Body of pancreas (tissue), 4 donors: ENCODE results near the gene USP35.

ENCODE experiments used
- POLR2A ChIP-seq, 3 donors: fragments of 450-650 bp; IDR thresholded peaks; one replicate each; pipeline ENCODE4 v1.6.1; 2016; ENCODE audit warnings: antibody characterized with exemption in 3 of 3, mild to moderate bottlenecking in 2 of 3
- TF ChIP-seq, protein P1 (sequence below), 7 experiments: fragments of 450-650 bp in 4 of 7; fragments of 200-600 bp in 3 of 7; sonication (generic) in 3 of 7; IDR thresholded peaks; one replicate each; pipeline ENCODE4 v1.5.1; 2016 to 2019; ENCODE audit warnings: antibody characterized with exemption in 7 of 7

DNA sequence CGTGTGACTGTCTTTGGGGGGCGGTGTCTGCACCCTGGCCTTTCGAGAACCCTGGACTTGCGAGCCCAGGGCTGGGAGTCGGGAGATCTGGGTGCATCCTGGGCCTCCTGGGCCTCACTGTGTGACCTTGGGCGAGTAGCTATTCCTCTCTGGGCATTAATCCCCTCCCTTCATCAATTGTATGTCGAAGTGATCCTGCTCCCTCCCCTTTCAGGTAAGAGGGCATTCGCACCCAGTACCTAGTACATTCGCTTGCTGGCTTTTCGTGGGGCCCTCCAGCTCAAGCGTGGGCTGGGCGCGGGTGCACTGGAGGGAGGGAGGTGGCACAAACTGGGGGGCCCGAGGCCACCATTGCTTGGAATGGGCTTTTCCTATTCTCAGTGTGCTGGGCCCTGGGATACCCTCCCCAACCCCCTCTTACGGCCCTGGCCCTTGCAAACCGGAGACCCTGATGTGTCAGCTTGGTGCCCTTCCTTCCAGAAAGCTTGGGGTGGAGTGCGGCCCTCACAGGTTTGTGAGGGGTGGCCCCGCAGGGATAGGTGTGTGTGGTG is 530 bp downstream of the USP35 start:
- TF ChIP-seq, protein P1, sequence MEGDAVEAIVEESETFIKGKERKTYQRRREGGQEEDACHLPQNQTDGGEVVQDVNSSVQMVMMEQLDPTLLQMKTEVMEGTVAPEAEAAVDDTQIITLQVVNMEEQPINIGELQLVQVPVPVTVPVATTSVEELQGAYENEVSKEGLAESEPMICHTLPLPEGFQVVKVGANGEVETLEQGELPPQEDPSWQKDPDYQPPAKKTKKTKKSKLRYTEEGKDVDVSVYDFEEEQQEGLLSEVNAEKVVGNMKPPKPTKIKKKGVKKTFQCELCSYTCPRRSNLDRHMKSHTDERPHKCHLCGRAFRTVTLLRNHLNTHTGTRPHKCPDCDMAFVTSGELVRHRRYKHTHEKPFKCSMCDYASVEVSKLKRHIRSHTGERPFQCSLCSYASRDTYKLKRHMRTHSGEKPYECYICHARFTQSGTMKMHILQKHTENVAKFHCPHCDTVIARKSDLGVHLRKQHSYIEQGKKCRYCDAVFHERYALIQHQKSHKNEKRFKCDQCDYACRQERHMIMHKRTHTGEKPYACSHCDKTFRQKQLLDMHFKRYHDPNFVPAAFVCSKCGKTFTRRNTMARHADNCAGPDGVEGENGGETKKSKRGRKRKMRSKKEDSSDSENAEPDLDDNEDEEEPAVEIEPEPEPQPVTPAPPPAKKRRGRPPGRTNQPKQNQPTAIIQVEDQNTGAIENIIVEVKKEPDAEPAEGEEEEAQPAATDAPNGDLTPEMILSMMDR (IDR thresholded peaks at IDR 0.05), result no peak
- TF ChIP-seq POLR2A (IDR thresholded peaks at IDR 0.05), result no peak
